ENCODE results near the gene KRTAP4-4. TPM values are rescaled to one million over a fixed set of nuclear protein-coding genes. Genes with fewer than 3 reads are reported as not detected.
"Not testable (repeated sequence)": the region's sequence is repeated elsewhere in the genome, so short reads cannot be mapped to it uniquely, and the experiment has no call there.

KRTAP4-4 gene
- total RNA-seq, 2 donors from 2014 or later, result not detected

DNA sequence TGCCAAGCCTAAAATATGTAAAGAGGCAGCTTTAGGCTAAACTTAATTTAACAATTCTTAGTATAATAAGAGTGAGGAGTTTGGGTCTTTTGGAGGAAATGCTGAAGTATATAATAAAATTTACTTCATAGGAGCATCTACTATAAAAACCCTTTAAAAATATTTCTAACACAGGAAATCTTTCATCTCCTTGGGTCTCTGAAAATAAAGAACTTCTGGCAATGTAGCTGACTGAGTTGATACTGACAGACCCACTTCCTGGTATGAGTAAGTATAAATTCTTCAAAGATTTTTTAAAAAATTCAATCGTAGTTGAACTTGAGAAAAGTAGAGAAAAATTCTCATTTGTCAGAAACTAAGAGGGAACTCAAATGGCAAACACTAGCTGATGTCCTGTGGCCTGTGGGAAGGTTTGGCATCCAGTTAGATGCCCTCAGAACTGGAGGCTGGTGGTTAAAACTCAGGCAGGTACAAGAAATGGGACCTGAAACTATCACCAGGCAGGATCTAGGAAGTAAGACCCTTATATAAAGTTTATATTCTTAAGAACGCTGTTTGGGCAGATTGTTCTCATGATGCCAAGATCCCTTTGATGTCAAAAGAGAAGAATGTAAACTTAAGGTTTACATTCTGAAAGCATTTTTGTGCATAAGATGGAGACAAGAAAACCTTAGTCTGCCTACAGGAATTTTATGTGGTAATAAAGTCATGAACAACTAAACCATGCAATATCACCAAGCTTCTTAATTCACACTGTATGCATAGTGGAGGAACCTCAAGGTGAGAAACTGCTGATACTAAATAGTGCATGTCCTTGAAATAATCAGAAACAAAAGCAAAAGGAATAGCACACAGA, 26.4 kb downstream of the KRTAP4-4 start:
- Histone ChIP-seq H3K4me1 (no peaks in the 10 kb centered on the region), H3K9ac (ENCODE audit: low read depth in 2 of 2, low read length in 2 of 2) (no peak overlapping the region), H3K27me3 (no peaks in the 10 kb centered on the region), H3K4me3 (no peak overlapping the region), H3K9me3 (no peaks in the 10 kb centered on the region), H3K27ac (no peak overlapping the region), H3K36me3 (no peaks in the 10 kb centered on the region)
- TF ChIP-seq, protein P1, sequence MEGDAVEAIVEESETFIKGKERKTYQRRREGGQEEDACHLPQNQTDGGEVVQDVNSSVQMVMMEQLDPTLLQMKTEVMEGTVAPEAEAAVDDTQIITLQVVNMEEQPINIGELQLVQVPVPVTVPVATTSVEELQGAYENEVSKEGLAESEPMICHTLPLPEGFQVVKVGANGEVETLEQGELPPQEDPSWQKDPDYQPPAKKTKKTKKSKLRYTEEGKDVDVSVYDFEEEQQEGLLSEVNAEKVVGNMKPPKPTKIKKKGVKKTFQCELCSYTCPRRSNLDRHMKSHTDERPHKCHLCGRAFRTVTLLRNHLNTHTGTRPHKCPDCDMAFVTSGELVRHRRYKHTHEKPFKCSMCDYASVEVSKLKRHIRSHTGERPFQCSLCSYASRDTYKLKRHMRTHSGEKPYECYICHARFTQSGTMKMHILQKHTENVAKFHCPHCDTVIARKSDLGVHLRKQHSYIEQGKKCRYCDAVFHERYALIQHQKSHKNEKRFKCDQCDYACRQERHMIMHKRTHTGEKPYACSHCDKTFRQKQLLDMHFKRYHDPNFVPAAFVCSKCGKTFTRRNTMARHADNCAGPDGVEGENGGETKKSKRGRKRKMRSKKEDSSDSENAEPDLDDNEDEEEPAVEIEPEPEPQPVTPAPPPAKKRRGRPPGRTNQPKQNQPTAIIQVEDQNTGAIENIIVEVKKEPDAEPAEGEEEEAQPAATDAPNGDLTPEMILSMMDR (IDR thresholded peaks at IDR 0.05), result no peak
- DNase-seq, result no peak
- intact Hi-C loops (cut with DNase I), result no loop called here

DNA sequence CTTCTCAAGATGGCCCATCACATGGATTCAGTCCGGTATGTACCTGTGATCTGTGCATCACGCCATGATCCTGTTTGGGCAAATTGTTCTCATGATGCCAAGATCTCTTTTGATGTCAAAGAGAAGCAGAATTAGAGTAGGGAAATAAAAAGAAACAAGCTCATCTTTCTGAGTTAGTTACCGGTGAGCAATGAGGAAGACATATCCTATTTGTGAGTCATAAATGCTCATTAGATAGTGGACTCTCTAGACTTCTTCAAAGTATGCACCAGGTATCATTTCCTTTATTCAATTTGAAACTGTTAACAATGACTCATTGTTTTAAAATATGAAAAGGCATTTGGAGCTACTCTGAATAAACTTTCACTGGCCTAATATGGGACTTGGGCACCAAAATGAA, 28.6 kb downstream of the KRTAP4-4 start:
- H3K27me3 ChIP-seq, result no peaks in the 10 kb centered on the region
- H3K36me3 ChIP-seq, result no peaks in the 10 kb centered on the region
- no peaks in the 10 kb centered on the region for H3K9me3 ChIP-seq
- intact Hi-C loops (cut with DNase I), result no loop called here
- H3K4me1 ChIP-seq, result no peaks in the 10 kb centered on the region
- TF ChIP-seq, protein P1 (IDR thresholded peaks at IDR 0.05), result no peak
- no peak for DNase-seq
- no peak overlapping the region for H3K4me3 ChIP-seq
- no peak overlapping the region for H3K9ac ChIP-seq (ENCODE audit: low read depth in 2 of 2, low read length in 2 of 2)
- no peak overlapping the region for H3K27ac ChIP-seq

DNA sequence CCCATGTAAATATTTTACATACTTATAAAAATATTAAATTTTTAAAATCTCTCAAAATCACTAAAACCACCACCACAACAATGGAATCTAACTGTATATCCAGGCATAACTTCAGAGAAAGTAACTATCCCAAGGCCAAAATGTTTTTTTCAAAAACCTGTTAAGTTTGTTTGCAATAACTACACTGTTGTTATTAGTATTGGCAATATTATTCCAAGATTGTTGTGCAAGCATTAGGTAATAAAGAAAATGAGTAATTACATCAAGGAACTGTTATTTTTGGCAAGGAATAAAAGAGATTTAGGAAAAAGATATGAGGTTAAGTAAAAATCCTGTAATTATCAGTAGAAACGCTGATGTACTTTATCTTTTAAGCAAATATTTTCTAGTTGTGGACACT, 33.2 kb downstream of the KRTAP4-4 start:
- no peak overlapping the region for H3K27ac ChIP-seq
- no peaks in the 10 kb centered on the region for H3K4me1 ChIP-seq
- no peaks in the 10 kb centered on the region for H3K27me3 ChIP-seq
- no peaks in the 10 kb centered on the region for H3K36me3 ChIP-seq
- intact Hi-C loops (cut with DNase I), result no loop called here
- no peak overlapping the region for H3K9ac ChIP-seq (ENCODE audit: low read depth in 2 of 2, low read length in 2 of 2)
- H3K9me3 ChIP-seq, result no peaks in the 10 kb centered on the region
- no peak for DNase-seq
- no peak overlapping the region for H3K4me3 ChIP-seq
- TF ChIP-seq, protein P1 (IDR thresholded peaks at IDR 0.05), result no peak

DNA sequence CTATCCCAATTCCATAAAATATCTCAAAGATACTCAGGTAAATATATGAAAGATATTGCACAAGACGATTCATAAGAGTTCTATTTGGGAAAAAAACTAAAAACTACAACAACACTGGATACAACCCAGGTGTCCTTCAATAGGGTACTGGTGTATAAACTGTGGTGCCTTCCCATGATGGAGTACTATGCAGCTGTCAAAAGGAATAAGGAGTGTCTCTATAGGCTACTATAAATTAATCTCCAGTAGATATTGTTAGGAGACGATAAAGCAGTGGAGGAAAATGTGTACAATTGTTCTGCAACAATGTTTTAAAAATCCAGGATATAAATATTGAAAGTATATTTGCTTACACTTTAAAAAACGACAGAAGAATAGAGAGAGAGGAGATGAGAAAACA, 34.1 kb downstream of the KRTAP4-4 start:
- no peaks in the 10 kb centered on the region for H3K36me3 ChIP-seq
- DNase-seq, result no peak
- no peak overlapping the region for H3K4me3 ChIP-seq
- TF ChIP-seq, protein P1 (IDR thresholded peaks at IDR 0.05), result no peak
- no peaks in the 10 kb centered on the region for H3K4me1 ChIP-seq
- no peak overlapping the region for H3K27ac ChIP-seq
- H3K9ac ChIP-seq (ENCODE audit: low read depth in 2 of 2, low read length in 2 of 2), result no peak overlapping the region
- H3K27me3 ChIP-seq, result no peaks in the 10 kb centered on the region
- intact Hi-C loops (cut with DNase I), result no loop called here
- H3K9me3 ChIP-seq, result no peaks in the 10 kb centered on the region

DNA sequence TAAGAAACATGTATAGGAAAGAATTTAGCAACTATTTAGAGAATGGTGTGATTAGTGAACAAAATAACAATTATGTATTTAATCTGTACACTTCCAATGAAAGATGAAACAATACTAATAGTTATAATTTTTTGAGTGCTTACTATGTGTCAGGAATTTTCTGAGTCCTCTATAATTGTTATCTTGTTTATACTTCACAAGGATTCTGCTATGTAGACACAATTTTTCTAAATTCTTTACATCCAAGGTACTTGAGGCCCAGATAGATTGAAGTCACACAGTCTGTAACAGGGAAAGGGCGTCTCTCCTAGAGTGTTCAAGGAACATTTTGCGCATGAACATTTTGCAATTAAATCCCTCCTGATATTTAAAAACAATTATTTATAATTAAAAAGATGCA, 35.5 kb downstream of the KRTAP4-4 start:
- intact Hi-C loops (cut with DNase I), result no loop called here
- no peaks in the 10 kb centered on the region for H3K27me3 ChIP-seq
- no peak overlapping the region for H3K4me3 ChIP-seq
- DNase-seq, result no peak
- no peaks in the 10 kb centered on the region for H3K9me3 ChIP-seq
- no peaks in the 10 kb centered on the region for H3K4me1 ChIP-seq
- no peak overlapping the region for H3K27ac ChIP-seq
- no peaks in the 10 kb centered on the region for H3K36me3 ChIP-seq
- H3K9ac ChIP-seq (ENCODE audit: low read depth in 2 of 2, low read length in 2 of 2), result no peak overlapping the region
- TF ChIP-seq, protein P1 (IDR thresholded peaks at IDR 0.05), result no peak

DNA sequence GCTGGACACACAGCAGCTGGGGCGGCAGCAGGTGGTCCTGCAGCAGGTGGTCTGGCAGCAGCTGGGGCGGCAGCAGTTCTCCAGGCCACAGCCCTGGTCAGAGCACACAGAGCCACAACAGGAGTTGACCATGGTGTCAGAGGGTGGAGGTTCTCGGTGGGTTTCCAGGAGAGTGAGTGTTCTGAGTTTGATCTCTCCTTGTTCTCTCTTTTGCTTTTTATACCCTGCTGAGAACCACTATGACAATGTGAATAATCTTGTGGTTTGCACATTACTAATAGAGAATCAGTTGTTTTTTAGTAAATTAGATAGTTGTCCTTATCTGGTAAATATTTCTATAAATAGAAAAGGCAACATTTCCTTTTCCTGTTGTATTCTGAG, 36.6 kb downstream of the KRTAP4-4 start, which contains the start of gene KRTAP4-12:
Gene KRTAP4-12 (minus strand): TSS at position 192 of the 381 bp plus-strand sequence. CDS start 60 bp downstream, at position 132.
- H3K36me3 ChIP-seq; H3K9ac ChIP-seq (ENCODE audit: low read depth in 2 of 2, low read length in 2 of 2); DNase-seq; intact Hi-C loops (cut with DNase I); H3K9me3 ChIP-seq; H3K4me3 ChIP-seq; H3K27ac ChIP-seq; H3K27me3 ChIP-seq; H3K4me1 ChIP-seq: not testable (repeated sequence)

DNA sequence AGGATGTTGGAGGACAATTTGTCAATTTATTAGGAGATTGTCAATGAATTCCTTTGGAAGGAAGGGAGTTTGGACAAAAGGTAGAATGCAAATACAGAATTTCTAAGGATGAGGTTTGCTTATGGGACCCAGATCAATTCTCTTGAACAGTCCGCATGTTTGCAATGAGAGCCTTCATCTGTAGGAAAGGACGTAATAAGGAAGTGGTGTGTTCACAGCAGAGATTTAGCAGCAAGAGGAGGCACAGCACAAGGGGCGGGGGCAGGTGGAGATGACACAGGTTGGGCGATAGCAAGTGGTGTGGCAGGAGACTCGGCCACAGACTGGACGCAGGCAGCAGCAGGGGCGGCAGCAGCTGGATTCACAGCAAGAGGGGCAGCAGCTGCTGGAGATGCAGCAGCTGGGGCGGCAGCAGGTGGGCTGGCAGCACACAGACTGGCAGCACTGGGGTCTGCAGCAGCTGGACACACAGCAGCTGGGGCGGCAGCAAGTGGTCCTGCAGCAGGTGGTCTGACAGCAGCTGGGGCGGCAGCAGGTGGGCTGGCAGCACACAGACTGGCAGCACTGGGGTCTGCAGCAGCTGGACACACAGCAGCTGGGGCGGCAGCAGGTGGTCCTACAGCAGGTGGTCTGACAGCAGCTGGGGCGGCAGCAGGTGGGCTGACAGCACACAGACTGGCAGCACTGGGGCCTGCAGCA, 37.1 kb downstream of the KRTAP4-4 start:
- intact Hi-C loops (cut with DNase I); H3K36me3 ChIP-seq; H3K27me3 ChIP-seq; H3K4me1 ChIP-seq; DNase-seq; H3K4me3 ChIP-seq; H3K9me3 ChIP-seq; H3K27ac ChIP-seq; H3K9ac ChIP-seq (ENCODE audit: low read depth in 2 of 2, low read length in 2 of 2): not testable (repeated sequence)

Measured in colonic mucosa (tissue), 4 donors.